Esophagus (tissue), 2 donors: ENCODE measurements around the gene PRR14. TPM values are rescaled to one million over a fixed set of nuclear protein-coding genes. Genes with fewer than 3 reads are reported as not detected.
"Not testable (repeated sequence)": the region's sequence is repeated elsewhere in the genome, so short reads cannot be mapped to it uniquely, and the experiment has no call there.

Experiments used
- H3K27ac ChIP-seq, 2 donors: one replicate each; pipeline ENCODE4 v1.5.1; 2013; ENCODE audit warnings: low read depth in 2 of 2, mild to moderate bottlenecking in 2 of 2, inconsistent platforms in 1 of 2, low read length in 1 of 2, moderate library complexity in 1 of 2
- H3K27me3 ChIP-seq, 2 donors: one replicate each; pipeline ENCODE4 v1.6.1; 2013; ENCODE audit warnings: low read length in 2 of 2, control low read depth in 1 of 2, mild to moderate bottlenecking in 1 of 2; ENCODE audit not compliant: insufficient read depth in 2 of 2, control insufficient read depth in 1 of 2
- H3K36me3 ChIP-seq, 2 donors: one replicate each; pipeline ENCODE4 v1.6.1; 2013; ENCODE audit warnings: low read length in 1 of 2; ENCODE audit not compliant: control insufficient read depth in 2 of 2, insufficient read depth in 2 of 2
- H3K4me1 ChIP-seq, 2 donors: one replicate each; pipeline ENCODE4 v1.6.1; 2013; ENCODE audit warnings: low read length in 1 of 2; ENCODE audit not compliant: control insufficient read depth in 2 of 2, insufficient read depth in 2 of 2
- H3K4me3 ChIP-seq, 2 donors: one replicate each; pipeline ENCODE4 v1.5.1; 2013; ENCODE audit warnings: low read length in 2 of 2, mild to moderate bottlenecking in 2 of 2, low read depth in 1 of 2, moderate library complexity in 1 of 2
- H3K9me3 ChIP-seq, 2 donors: one replicate each; pipeline ENCODE4 v1.6.1; 2013; ENCODE audit warnings: mild to moderate bottlenecking in 2 of 2, low read depth in 1 of 2, low read length in 1 of 2, moderate library complexity in 1 of 2; ENCODE audit not compliant: control insufficient read depth in 2 of 2, insufficient read depth in 1 of 2
- WGBS, 2 donors: extraction: QIAGEN DNeasy Blood & Tissue Kit; methylation state at CpG; one replicate each; pipeline ENCODE4 v1.1.7; 2013; 5-methylcytosine and 5-hydroxymethylcytosine counted together
- polyA plus RNA-seq, 2 donors: library from polyadenylated mRNA; stranded (reverse); fragments of 200-250 nt; gene quantifications; one replicate each; pipeline ENCODE4 v1.2.3, GENCODE V29; 2013
- donor health status: healthy with polysubstance abuse.
- donor health status: Bipolar disorder and iron deficiency.

Gene PRR14
- polyA plus RNA-seq, 2 donors, result 26.8 to 51.8 TPM

DNA sequence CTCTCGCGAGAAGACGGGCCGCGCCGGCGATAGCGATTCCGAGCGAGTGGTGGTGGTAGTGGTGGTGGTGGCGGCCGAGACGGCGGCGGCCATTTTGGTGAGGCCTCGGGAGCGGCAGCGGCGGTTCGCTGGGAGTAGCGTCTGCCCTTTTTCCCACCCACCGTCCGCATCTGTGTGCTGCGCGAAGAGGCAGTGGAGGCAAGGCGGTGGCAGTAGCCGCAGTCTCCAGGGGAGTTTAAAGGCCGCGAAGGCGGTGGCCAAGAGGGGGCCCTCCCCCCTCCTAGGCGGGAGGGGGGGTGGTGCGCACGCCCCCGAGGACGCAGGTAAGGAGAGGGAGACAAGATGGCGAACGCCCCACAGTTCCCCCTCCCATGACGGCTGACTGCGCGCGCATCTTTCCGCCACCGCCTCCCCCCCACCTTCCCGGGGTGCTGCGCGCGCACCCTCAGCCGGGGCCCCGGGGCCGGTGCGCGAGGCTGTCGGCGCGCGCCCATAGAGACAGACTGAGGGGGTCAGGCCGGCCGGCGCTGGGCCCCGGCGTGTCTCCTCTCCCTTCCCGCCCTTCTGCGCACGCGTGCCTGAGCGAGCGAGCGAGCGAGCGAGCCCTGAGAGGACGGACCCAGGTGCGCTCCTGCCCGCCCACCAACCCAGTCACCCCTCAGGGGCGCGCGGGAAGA is 47.5 kb downstream of the PRR14 start:
- Histone ChIP-seq H3K9me3 (no peaks in the 10 kb centered on the region), H3K27me3 (no peaks in the 10 kb centered on the region), H3K27ac (peak overlapping the region; percentile 99 to 100), H3K4me1 (no peaks in the 10 kb centered on the region), H3K4me3 (peak overlapping the region; percentile 80 to 100), H3K36me3 (peaks cover 3 to 11% of the 10 kb centered on the region in 2 donors)
- 0 to 1% methylated on average over 54 to 76 of the region's 76 CpGs for WGBS, 2 donors

DNA sequence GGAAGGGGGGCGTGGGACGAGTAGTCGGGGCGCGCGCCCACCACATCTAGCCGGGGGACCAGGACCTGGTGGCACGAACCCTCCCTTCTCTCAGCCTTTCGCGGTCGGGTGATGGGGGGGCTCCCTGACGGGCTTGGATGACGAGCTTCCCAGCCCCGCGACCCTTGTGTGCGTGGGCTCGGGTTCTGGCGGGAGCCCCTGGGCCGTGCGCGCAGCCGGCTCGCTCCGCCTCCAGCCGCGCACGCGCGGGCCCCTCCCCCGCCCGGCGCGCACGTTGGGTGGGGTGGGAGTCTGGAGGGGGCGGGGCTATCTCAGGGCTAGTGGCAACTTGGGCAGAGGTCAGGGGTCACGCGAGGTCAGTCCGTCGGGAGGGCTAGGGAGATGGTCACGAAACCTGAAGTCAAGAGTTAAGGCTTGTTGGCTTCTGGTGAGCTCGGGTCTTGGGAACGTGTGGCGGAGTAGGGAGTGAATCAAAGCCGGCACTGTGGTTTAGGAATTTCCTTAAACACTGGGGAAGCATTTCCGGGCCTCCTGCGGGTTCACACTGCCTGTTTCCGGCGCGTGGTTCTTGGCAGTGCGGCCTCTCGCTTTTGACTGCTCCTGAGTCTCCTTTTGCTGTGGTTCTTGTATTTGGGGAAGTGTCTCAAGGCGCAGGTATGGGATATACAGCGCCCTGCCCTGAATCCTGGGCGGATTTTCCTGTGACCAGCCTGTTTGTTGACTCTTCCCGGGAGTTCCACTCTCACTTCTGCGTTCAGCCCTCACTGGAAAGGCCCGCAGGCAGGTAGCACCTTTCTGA is 48.3 kb downstream of the PRR14 start, which contains the start of gene SRCAP:
TSS of gene SRCAP (plus strand) at position 356 of the 799 bp plus-strand sequence. CDS start 1,654 bp downstream, outside the sequence.
- Histone ChIP-seq H3K36me3 (peaks cover 6 to 14% of the 10 kb centered on the region in 2 donors), H3K9me3 (no peaks in the 10 kb centered on the region), H3K27me3 (no peaks in the 10 kb centered on the region), H3K4me3 (peak within 1 kb of the TSS; percentile 80 to 100), H3K27ac (peak within 1 kb of the TSS; percentile 99 to 100), H3K4me1 (no peaks in the 10 kb centered on the region)
- 1% methylated on average over 57 of the region's 57 CpGs for WGBS, 2 donors

DNA sequence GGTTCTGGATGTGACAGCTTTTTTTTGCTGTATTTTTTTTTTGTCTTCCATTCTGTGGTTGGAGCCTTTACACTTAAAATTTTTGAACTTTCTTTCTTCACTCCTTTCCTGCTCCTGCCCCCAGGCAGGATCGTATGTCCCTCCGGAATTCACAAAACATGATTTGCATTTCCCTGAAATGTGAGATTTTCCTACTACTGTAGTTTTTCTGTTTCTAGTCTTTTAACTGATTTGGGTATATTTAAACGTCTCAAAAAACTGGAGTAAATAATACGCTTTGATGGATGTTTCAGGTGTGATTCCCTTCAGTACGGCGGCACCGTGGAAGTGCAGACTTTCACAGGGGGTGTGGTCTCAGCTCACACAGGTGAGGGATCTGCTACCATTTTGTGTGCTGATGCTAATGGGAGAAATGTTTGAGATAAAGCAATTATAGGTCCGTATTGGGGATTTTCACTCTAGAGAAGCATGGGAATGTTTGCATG is 48.9 kb downstream of the PRR14 start:
- Histone ChIP-seq H3K4me3 (peak overlapping the region; percentile 80 to 100), H3K9me3 (no peaks in the 10 kb centered on the region), H3K27me3 (no peaks in the 10 kb centered on the region), H3K36me3 (peaks cover 10 to 19% of the 10 kb centered on the region in 2 donors), H3K4me1 (no peaks in the 10 kb centered on the region), H3K27ac (peak overlapping the region; percentile 99 to 100)
- WGBS, 2 donors, result 24 to 26% methylated on average over 8 of the region's 8 CpGs

DNA sequence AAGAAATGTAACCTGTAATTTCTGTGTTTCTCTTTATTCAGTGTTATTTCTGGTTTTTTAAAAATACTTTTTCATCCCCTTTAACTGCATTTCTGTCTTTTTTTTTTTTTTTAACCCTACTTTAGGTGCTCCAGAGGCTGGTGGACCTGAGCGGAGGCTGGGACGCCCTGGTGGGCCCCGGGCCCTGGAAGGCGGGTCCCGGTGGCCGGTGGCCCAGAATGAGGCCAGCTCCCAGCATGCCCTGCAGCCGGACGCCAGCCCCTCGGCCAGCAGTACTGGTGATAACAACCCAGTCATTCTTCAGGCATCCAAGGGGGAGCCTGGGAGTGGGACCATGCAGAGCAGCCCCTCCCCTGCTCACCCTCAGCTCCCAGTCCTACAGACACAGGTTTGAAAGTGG is 49.7 kb downstream of the PRR14 start:
- Histone ChIP-seq H3K27me3 (no peaks in the 10 kb centered on the region), H3K27ac (no peak overlapping the region), H3K36me3 (peaks cover 11 to 24% of the 10 kb centered on the region in 2 donors), H3K4me3 (no peak overlapping the region), H3K4me1 (no peaks in the 10 kb centered on the region), H3K9me3 (no peaks in the 10 kb centered on the region)
- WGBS, 2 donors, result 61 to 67% methylated on average over 9 of the region's 9 CpGs

DNA sequence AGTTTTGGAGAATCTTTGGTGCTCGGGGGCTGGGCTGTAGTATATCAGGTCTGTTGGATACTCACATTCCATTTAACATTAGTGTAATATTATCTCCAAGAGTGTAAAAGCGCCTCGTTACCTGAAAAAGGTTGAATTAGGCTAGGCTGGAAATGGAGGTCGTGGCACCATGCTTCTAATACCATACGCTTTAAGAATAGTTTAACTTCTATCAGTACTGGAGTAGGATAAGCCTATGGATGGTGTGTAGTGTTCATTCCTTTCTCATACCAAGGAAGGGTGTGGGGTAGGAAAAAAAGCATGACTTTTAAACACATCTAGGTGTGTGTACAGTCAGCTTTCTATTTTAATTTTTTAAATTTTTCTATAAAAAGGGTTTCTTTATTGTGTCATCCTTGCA is 50.2 kb downstream of the PRR14 start:
- no peak overlapping the region for H3K27ac ChIP-seq
- 86 to 89% methylated on average over 5 of the region's 5 CpGs for WGBS, 2 donors
- H3K9me3 ChIP-seq, result no peaks in the 10 kb centered on the region
- no peaks in the 10 kb centered on the region for H3K4me1 ChIP-seq
- H3K27me3 ChIP-seq, result no peaks in the 10 kb centered on the region
- H3K36me3 ChIP-seq, result peaks cover 11 to 28% of the 10 kb centered on the region in 2 donors
- no peak overlapping the region for H3K4me3 ChIP-seq

DNA sequence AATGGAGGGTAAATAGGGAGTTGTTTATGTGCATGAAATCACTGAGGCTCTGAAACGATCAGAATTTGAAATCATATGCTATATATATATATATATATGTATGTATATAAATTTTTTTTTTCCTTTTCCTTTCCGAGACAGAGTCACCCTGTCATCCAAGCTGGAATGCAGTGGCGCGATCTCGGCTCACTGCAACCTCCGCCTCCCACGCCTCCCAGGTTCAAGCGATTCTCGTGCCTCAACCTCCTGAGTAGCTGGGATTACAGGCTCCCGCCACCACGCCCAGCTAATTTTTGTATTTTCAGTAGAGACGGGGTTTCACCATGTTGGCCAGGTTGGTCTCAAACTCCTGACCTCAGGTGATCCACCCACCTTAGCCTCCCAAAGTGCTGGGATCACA is 52.3 kb downstream of the PRR14 start:
- H3K4me1 ChIP-seq, H3K27ac ChIP-seq, H3K9me3 ChIP-seq, H3K27me3 ChIP-seq, H3K4me3 ChIP-seq: not testable (repeated sequence)
- peaks cover 18 to 42% of the 10 kb centered on the region in 2 donors for H3K36me3 ChIP-seq
- WGBS, 2 donors, result 92 to 94% methylated on average over 12 of the region's 12 CpGs

DNA sequence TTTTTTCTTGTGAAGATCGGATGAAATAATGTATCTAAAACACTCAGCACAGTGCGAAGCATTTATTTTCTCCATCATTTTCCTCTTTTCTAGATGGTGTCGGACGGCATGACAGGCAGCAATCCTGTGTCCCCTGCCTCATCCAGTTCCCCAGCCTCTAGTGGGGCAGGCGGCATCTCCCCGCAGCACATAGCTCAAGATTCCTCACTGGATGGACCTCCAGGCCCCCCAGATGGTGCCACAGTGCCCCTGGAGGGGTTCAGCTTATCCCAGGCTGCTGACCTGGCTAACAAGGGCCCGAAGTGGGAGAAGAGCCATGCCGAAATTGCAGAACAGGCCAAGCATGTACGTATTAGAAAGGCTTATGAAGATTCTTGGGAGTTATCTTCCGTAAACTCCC is 53.2 kb downstream of the PRR14 start:
- peaks cover 18 to 47% of the 10 kb centered on the region in 2 donors for H3K36me3 ChIP-seq
- no peak overlapping the region for H3K27ac ChIP-seq
- no peaks in the 10 kb centered on the region for H3K27me3 ChIP-seq
- H3K9me3 ChIP-seq, result no peaks in the 10 kb centered on the region
- WGBS, 2 donors, result 95 to 96% methylated on average over 10 of the region's 10 CpGs
- no peaks in the 10 kb centered on the region for H3K4me1 ChIP-seq
- no peak overlapping the region for H3K4me3 ChIP-seq

Other genes starting within 250 kb of the PRR14 start
- 1 to 10 TPM; 2.2 to 4.7 TPM for gene ZNF771, start 243.4 kb upstream of the PRR14 start, polyA plus RNA-seq
- gene DCTPP1, start 220.9 kb upstream of the PRR14 start, polyA plus RNA-seq, result 10 to 100 TPM in 1 of 2 donors, 1 to 10 TPM in 1; 9.5 to 32.6 TPM
- gene SEPHS2, start 205.1 kb upstream of the PRR14 start, polyA plus RNA-seq, result 10 to 100 TPM; 11.8 to 21.5 TPM
- 1 to 10 TPM; 2.2 to 2.5 TPM for gene ITGAL, start 178.2 kb upstream of the PRR14 start, polyA plus RNA-seq
- gene ZNF768, start 124.4 kb upstream of the PRR14 start, polyA plus RNA-seq, result 10 to 100 TPM; 15.2 to 29.4 TPM
- 1 to 10 TPM; 4.4 to 4.5 TPM for gene ZNF747, start 116.1 kb upstream of the PRR14 start, polyA plus RNA-seq
- 1 to 10 TPM; 2.7 to 3.1 TPM for gene ZNF764, start 92.6 kb upstream of the PRR14 start, polyA plus RNA-seq
- gene ZNF688, start 79.2 kb upstream of the PRR14 start, polyA plus RNA-seq, result 10 to 100 TPM in 1 of 2 donors, 1 to 10 TPM in 1; 8.4 to 16.3 TPM
- gene ZNF785, start 65.3 kb upstream of the PRR14 start, polyA plus RNA-seq, result 1 to 10 TPM; 3.2 to 5.9 TPM
- 1 to 10 TPM; 1.3 to 2.0 TPM for gene ZNF689, start 40.6 kb upstream of the PRR14 start, polyA plus RNA-seq
- 10 to 100 TPM; 43.5 to 84.8 TPM for gene FBRS, start 7.5 kb downstream of the PRR14 start, polyA plus RNA-seq
- gene SRCAP, start 48.2 kb downstream of the PRR14 start, polyA plus RNA-seq, result 10 to 100 TPM in 1 of 2 donors, 1 to 10 TPM in 1; 4.9 to 20.9 TPM
- 10 to 100 TPM; 23.2 to 34.8 TPM for gene PHKG2, start 97.5 kb downstream of the PRR14 start, polyA plus RNA-seq
- 1 to 10 TPM; 3.5 to 6.2 TPM for gene CFAP119, start 111.1 kb downstream of the PRR14 start, polyA plus RNA-seq
- 10 to 100 TPM; 39.9 to 64.1 TPM for gene RNF40, start 111.4 kb downstream of the PRR14 start, polyA plus RNA-seq
- 1 to 10 TPM; 3.4 to 4.9 TPM for gene ZNF629, start 136.2 kb downstream of the PRR14 start, polyA plus RNA-seq
- gene BCL7C, start 243.1 kb downstream of the PRR14 start, polyA plus RNA-seq, result 10 to 100 TPM; 21.8 to 33.9 TPM
- gene CTF1, start 245.7 kb downstream of the PRR14 start, polyA plus RNA-seq, result 1 to 10 TPM; 2.2 to 3.3 TPM